ENCODE results near the gene DMRTA1.

DNA sequence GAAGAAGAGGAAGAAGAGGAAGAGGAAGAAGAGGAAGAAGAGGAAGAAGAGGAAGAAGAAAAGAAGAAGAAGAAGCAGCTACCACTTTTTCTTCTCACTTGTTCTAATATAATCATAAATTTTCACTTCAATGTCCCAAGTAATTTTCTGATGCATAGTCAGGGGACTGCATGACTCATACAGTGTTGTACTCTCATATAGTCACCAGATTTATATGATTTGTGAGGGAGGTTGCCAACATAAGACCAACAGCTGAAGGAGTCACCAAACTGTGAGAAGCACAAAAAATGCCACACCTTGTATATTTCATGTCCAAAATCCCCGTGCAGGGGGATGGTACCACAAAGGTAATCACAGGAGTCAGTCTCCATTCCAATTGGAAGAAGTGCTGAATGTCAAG is 32.7 kb upstream of the DMRTA1 start:
- TF ChIP-seq NFRKB (IDR thresholded peaks at IDR 0.05) (no peak), MXI1 (IDR thresholded peaks at IDR 0.05; ENCODE audit: borderline replicate concordance, low read depth, low read length) (no peak), MED8 (CRISPR knock-in tag; IDR thresholded peaks at IDR 0.05; ENCODE audit: insufficient replicate concordance) (no peak), EED (CRISPR knock-in tag; IDR thresholded peaks at IDR 0.05) (no peak), ZNF503 (CRISPR knock-in tag; IDR thresholded peaks at IDR 0.05) (no peak), ZNF3 (CRISPR knock-in tag; IDR thresholded peaks at IDR 0.05) (no peak), BHLHE40 (IDR thresholded peaks at IDR 0.05; ENCODE audit: low read length) (no peak), TEAD3 (CRISPR knock-in tag; optimal IDR thresholded peaks at IDR 0.05; ENCODE audit: borderline replicate concordance) (no peak), ATF7 (IDR thresholded peaks at IDR 0.05) (no peak), ATF7 (CRISPR knock-in tag; IDR thresholded peaks at IDR 0.05) (no peak), POLR2A (IDR thresholded peaks at IDR 0.05; ENCODE audit: insufficient read depth in 1 of 2, low read depth in 2 of 2, low read length in 2 of 2) (no peak), ZMYM3 (CRISPR knock-in tag; IDR thresholded peaks at IDR 0.05) (no peak), ZNF512 (CRISPR knock-in tag; IDR thresholded peaks at IDR 0.05) (no peak), TAF1 (CRISPR knock-in tag; IDR thresholded peaks at IDR 0.05) (no peak)
- TF ChIP-seq, protein P1, sequence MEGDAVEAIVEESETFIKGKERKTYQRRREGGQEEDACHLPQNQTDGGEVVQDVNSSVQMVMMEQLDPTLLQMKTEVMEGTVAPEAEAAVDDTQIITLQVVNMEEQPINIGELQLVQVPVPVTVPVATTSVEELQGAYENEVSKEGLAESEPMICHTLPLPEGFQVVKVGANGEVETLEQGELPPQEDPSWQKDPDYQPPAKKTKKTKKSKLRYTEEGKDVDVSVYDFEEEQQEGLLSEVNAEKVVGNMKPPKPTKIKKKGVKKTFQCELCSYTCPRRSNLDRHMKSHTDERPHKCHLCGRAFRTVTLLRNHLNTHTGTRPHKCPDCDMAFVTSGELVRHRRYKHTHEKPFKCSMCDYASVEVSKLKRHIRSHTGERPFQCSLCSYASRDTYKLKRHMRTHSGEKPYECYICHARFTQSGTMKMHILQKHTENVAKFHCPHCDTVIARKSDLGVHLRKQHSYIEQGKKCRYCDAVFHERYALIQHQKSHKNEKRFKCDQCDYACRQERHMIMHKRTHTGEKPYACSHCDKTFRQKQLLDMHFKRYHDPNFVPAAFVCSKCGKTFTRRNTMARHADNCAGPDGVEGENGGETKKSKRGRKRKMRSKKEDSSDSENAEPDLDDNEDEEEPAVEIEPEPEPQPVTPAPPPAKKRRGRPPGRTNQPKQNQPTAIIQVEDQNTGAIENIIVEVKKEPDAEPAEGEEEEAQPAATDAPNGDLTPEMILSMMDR (CRISPR knock-in tag; IDR thresholded peaks at IDR 0.05) = no peak

Measured in HepG2 (cell line).